ENCODE measurements around the gene GNAL. TPM values are rescaled to one million over a fixed set of nuclear protein-coding genes. Genes with fewer than 3 reads are reported as not detected.

The GNAL gene
- total and polyA plus RNA-seq, 7 donors = 0.90 to 30.8 (median 5.5) TPM

DNA sequence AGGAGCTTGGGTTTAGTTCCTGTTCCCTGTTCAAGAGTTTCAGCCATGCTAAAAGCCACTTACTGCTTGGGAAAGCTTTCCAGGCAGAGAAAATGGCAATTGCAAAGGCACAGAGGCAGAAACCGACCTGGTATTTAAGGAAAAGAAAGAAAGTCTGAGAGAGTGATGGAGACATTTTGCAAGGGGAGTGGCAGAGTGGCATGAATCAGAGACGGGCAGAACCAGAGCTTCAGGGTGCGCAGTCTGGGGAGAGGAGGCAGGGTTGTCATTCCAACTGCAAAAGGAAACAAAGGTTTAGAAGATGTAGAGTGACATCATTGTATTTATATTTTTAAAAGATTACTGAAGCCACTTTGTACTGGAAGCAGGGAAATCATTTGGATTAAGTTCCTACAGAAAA is 14.9 kb upstream of the GNAL start:
- H3K4me1 ChIP-seq = no peaks in the 10 kb centered on the region
- no peaks in the 10 kb centered on the region for H3K9me3 ChIP-seq
- WGBS, 3 donors = 68 to 73% (median 72%) methylated on average over 3 of the region's 3 CpGs
- intact Hi-C loops (cut with DNase I) = no loop called here
- no peak for DNase-seq
- no peak overlapping the region for H3K4me3 ChIP-seq
- no peak for ATAC-seq
- no peak overlapping the region for H3K27ac ChIP-seq
- TF ChIP-seq, protein P1, sequence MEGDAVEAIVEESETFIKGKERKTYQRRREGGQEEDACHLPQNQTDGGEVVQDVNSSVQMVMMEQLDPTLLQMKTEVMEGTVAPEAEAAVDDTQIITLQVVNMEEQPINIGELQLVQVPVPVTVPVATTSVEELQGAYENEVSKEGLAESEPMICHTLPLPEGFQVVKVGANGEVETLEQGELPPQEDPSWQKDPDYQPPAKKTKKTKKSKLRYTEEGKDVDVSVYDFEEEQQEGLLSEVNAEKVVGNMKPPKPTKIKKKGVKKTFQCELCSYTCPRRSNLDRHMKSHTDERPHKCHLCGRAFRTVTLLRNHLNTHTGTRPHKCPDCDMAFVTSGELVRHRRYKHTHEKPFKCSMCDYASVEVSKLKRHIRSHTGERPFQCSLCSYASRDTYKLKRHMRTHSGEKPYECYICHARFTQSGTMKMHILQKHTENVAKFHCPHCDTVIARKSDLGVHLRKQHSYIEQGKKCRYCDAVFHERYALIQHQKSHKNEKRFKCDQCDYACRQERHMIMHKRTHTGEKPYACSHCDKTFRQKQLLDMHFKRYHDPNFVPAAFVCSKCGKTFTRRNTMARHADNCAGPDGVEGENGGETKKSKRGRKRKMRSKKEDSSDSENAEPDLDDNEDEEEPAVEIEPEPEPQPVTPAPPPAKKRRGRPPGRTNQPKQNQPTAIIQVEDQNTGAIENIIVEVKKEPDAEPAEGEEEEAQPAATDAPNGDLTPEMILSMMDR (IDR thresholded peaks at IDR 0.05) = no peak
- H3K36me3 ChIP-seq (ENCODE audit: insufficient read depth in 1 of 2, low read depth in 1 of 2) = no peaks in the 10 kb centered on the region
- peaks cover 0 to 47% (median 0%) of the 10 kb centered on the region in 3 donors for H3K27me3 ChIP-seq (ENCODE audit: insufficient read depth in 3 of 3, low read length in 2 of 3)

DNA sequence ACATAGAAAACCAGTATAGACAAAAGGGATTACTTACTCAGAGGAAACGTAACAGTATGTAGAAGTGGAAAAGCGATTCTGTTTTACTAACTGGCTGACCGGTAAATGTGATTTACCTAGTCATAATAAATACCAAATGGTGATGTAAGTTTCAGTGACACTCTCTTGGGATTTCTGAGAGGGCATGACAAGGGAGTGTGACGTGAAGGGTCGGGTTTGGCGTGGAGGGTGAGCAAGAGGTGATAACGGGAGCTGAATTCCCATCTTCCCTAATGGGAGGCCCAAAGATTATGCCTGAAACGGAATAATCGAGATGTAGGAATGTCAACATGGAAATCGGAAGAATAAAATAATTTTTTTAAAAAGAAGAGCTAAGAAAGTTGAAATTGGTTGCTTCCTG is 12.7 kb upstream of the GNAL start:
- H3K9me3 ChIP-seq = no peaks in the 10 kb centered on the region
- 64 to 72% (median 69%) methylated on average over 10 of the region's 10 CpGs for WGBS, 3 donors
- H3K27ac ChIP-seq = no peak overlapping the region
- H3K4me1 ChIP-seq = no peaks in the 10 kb centered on the region
- no peaks in the 10 kb centered on the region for H3K36me3 ChIP-seq (ENCODE audit: insufficient read depth in 1 of 2, low read depth in 1 of 2)
- peaks cover 0 to 63% (median 3%) of the 10 kb centered on the region in 3 donors for H3K27me3 ChIP-seq (ENCODE audit: insufficient read depth in 3 of 3, low read length in 2 of 3)
- TF ChIP-seq, protein P1 (IDR thresholded peaks at IDR 0.05) = no peak
- ATAC-seq (no peak), DNase-seq (no peak)
- intact Hi-C loops (cut with DNase I) = no loop called here
- no peak overlapping the region for H3K4me3 ChIP-seq

DNA sequence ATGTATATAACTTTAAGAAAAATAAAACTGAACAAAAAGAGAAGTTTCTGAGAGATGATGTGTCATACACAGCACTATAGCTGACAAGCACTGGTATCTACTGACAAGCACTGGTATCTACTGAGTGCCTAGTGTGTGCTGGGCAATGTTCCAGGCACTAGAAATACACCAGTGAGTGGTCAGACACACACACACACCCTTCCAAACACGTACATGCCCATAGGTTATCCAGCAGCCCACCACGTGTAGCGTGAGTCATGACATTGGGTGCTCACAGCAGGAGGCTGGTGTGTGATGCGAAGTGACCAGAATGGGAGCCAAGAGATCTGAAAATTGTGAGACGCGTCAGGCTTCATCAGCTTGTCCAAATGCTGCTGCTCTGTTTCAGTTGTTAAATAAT is 12.2 kb upstream of the GNAL start:
- peaks cover 0 to 67% (median 3%) of the 10 kb centered on the region in 3 donors for H3K27me3 ChIP-seq (ENCODE audit: insufficient read depth in 3 of 3, low read length in 2 of 3)
- ATAC-seq = no peak
- WGBS, 3 donors = 64 to 69% (median 67%) methylated on average over 6 of the region's 6 CpGs

DNA sequence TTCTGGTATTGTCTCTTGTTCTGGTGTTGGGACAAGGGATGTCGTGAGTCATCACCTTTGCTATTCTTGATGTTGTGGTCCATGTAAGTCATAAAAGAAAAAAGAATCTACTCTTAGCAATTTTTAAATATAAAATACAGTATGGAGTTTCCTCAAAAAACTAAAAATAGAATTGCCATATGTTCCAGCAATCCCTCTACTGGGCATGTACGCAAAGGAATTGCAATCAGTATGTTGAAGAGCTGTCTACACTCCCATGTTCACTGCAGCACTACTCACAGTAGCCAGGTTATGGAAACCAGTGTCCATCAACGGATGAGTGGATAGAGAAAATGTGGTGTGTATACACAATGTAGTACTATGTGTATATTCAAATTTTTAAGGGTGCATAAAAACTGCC is 10.9 kb upstream of the GNAL start:
- ATAC-seq = no peak
- peaks cover 0 to 64% (median 3%) of the 10 kb centered on the region in 3 donors for H3K27me3 ChIP-seq (ENCODE audit: insufficient read depth in 3 of 3, low read length in 2 of 3)
- 68 to 74% (median 68%) methylated on average over 3 of the region's 3 CpGs for WGBS, 3 donors

More for the DNA sequence above, 12.2 kb upstream of the GNAL start:
- Histone ChIP-seq H3K4me1 (no peaks in the 10 kb centered on the region), H3K9me3 (no peaks in the 10 kb centered on the region), H3K27ac (no peak overlapping the region), H3K4me3 (no peak overlapping the region), H3K36me3 (ENCODE audit: insufficient read depth in 1 of 2, low read depth in 1 of 2) (no peaks in the 10 kb centered on the region)
- TF ChIP-seq, protein P1 (IDR thresholded peaks at IDR 0.05) = no peak
- no peak for DNase-seq
- intact Hi-C loops (cut with DNase I) = no loop called here

More for the DNA sequence above, 10.9 kb upstream of the GNAL start:
- TF ChIP-seq, protein P1 (IDR thresholded peaks at IDR 0.05) = no peak
- no peak for DNase-seq
- Histone ChIP-seq H3K27ac (no peak overlapping the region), H3K9me3 (no peaks in the 10 kb centered on the region), H3K4me3 (no peak overlapping the region), H3K4me1 (no peaks in the 10 kb centered on the region), H3K36me3 (ENCODE audit: insufficient read depth in 1 of 2, low read depth in 1 of 2) (no peaks in the 10 kb centered on the region)
- intact Hi-C loops (cut with DNase I) = no loop called here

Measured in psoas muscle (tissue), 8 donors.